ENCODE measurements around the gene CTSC.
"Not testable (repeated sequence)": the region's sequence is repeated elsewhere in the genome, so short reads cannot be mapped to it uniquely, and the experiment has no call there.

Gene CTSC

DNA sequence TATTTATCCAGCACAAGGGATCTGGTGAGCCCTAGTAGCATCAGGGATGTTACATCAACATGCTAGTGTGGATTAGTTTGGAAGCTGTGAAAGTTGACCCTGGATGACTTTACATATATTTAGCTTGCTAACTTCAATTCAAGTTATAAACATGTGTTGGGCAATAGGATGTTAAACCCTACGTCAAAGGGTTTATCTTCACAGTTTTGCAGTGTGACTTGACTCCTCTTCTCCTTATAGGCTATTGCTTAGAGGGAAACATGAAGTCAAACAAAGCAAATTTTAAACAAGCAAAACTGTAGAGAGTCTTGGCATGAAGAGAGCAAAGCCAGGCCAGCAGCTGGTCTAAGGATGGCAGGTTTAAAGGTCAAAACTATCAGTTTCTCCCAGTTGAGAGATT is 11.3 kb upstream of the CTSC start:
- DNase-seq, result no peak

GRCh38 chr11:88345949-88346348 is 8.4 kb upstream of the CTSC start:
- DNase-seq, result no peak

DNA sequence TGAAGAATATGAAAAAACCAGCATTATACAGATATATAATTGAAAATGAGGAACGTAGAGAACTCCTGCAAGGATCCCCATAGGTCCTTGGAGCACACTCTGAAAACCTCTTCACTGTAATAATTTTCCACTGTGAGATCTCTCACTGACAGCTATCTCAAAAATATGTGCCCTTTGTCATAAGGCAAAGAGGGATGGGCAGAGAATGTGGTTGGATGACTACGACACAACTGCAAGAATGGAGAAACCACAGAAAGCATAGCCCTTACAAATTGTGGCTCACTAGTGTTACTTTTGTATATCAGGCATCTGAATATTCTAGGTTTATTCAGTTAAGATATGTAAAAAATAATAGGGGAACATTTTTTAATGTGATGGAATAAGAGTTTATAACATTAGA is 7.9 kb upstream of the CTSC start:
- DNase-seq, result peak; percentile 46

- no peak for DNase-seq
Observed at GRCh38 chr11:88344869-88345268, 7.3 kb upstream of the CTSC start.

DNA sequence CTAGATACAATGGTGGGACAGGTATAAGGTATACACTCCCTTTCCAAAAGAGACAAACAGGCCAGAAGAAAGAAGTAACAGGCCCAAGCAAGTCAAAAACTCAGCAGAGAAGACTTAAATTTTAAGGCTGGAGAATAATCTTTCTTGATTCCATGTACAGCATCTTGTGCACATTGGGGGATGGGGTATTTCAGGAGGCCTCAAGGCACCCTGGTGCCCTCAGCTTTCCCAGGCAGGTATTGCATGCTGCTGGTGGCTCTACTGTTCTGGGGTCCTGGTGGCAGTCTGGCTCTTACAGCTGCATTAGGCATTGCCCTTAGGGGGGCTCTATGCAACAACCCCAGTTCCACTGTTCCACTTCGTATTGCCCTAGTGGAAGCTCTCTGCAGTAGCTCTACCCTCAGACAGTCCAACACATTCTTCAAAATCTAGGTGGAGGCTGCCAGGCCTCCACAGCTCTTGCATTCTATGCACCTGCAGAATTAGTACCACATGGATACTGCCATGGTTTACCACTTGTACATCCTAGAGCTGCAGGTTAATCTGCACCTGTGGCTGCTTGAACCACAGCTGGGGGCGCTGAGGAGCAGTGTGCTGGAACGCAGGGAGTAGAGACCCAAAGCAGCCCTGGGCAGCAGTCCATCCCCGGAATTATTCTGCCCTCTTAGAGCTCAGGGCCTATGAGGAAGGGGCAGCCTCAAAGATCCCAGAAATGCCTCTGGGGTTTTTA is 4.2 kb upstream of the CTSC start:
- DNase-seq, result no peak

DNA sequence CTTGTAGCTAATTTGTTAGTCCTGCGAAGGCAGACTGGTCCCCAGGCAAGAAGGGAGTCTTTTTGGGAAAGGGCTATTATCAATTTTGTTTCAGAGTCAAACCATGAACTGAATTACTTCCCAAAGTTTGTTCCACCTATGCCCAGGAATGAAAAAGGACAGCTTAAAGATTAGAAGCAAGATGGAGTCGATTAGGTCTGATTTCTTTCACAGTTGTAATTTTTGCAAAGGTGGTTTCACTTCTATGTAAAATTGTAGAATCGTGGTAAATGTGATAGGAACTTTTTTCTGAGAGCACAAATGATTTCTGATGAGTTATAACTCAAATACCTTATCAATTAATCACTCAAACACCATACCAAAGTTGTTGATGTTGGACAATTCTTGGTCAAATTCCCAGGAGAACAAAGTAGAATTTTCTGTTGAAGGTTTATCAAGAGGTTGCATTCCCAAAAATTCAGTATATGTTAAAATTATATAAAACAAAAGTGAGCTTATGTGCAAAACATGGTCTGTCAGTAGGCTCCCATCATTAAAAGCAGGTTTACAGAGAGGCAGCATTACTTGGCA is 2.9 kb upstream of the CTSC start:
- no peak for DNase-seq

- DNase-seq, result peak; percentile 76
Observed at GRCh38 chr11:88337987-88338668, 592 bp upstream of the CTSC start.

GRCh38 chr11:88335284-88335683 is 2.3 kb downstream of the CTSC start:
- DNase-seq, result no peak

DNA sequence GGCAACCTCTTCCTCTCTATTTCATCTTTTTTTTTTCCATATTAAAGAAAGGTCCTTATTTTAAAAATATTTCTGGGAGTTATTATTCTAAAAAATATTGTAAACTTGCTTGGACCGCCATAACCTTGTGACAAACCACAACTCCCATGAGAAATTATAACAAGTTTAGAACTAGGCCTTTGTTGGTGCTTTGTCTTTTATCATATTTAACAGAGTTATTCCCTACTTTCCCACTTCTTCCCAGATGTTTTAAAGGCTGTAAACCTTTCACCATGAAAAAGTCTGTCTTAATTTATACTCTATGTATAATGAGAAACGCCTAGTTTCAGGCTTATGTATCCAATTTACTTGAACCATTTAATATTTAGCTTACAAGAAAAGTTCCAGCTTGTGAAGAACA is 3.7 kb downstream of the CTSC start:
- no peak for DNase-seq

DNA sequence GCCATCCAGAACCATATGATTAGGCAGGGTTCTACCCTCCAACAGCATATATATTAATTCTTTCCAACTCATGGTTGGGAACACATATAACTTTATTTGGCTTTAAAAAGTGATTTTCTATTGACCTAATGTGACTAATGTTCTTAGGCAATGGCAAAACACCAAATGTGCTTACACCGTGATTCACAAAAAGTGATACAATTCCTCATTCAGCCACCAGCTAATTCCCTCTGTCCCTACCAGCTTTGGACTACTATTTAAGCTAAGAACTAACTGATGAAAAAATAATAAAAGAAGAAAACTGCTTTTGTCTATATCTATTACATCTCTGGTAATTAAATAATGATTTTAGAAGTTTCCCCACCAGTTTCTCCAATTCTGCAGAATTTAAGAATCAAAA is 4.7 kb downstream of the CTSC start:
- no peak for DNase-seq

DNA sequence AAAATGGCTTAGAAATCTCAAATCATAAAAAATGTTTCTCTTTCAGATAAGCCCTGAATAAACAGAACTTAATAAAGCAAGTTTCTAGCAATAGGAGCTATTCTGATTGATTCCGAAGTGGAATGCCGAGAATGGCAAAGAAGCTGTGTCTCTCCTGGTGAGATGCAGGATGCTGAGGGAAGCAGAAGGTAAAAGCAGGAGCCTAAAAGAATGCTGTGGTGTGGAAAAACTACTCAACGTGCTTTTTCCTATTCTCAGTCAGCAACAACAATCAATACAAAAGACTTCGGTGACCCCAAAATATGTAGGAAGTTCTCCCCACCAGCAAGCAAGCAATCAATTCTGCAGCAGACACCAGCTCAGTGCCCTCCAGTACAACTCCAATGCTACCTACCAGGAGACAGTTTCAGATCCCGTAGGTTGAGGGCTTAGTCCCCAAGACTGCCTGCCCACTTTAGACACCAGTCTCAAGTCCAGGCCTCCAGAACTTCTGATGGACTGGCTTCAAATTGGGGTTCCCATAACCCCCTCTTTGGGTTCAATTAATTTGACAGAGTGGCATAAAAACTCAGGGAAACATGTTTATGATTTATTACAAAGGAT is 6.6 kb downstream of the CTSC start:
- no peak for DNase-seq

DNA sequence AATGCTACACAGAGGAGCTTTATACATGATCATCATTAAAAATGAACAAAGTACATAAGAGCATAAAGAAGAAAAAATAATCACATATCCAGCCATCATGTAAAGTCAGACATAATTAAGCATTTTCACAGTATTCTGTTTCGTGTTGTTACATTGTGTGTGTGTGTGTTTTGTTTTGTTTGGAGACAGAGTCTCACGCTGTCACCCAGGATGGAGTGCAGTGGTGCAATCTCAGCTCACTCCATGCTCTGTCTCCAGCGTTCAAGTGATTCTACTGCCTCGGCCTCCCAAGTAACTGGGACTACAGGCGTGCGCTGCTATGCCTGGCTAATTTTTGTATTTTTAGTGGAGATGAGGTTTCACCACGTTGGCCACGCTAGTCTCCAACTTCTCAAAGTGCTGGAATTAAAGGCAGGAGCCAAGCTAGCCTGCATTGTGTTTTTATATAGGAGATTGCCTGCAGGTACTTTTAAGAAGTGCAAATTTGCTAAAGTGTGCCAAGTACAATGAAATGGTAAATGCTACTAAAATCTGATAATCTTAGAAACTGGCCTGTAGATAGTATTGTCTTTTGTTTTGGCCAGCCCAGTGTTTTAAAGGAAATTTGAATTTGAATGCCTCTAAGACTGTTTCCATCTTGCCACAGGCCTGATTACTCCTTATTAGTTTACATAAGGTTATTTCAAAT is 7.8 kb downstream of the CTSC start:
- no peak for DNase-seq

GRCh38 chr11:88327462-88328143 is 9.9 kb downstream of the CTSC start:
- DNase-seq, result no peak

DNA sequence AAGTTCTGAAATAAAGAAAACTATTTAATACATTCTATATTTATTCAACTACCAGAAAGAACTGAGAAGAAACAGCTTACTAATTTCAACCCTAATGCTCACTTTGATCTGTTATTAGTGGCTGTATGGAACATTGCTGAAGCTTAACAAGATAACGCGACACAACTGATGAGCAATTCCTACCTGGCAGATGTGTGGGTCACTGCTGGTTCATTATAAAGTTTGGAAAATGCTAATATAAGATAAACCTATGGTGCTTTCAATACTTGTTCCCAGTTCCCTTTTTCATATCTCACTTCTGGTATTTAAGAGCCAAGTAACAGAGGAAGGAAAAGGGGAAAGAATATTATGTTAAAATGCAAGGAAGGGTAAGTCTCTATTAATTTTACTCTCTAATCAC is 10.5 kb downstream of the CTSC start:
- DNase-seq, result no peak

GRCh38 chr11:88326099-88326498 is 11.4 kb downstream of the CTSC start:
- DNase-seq, result no peak

DNA sequence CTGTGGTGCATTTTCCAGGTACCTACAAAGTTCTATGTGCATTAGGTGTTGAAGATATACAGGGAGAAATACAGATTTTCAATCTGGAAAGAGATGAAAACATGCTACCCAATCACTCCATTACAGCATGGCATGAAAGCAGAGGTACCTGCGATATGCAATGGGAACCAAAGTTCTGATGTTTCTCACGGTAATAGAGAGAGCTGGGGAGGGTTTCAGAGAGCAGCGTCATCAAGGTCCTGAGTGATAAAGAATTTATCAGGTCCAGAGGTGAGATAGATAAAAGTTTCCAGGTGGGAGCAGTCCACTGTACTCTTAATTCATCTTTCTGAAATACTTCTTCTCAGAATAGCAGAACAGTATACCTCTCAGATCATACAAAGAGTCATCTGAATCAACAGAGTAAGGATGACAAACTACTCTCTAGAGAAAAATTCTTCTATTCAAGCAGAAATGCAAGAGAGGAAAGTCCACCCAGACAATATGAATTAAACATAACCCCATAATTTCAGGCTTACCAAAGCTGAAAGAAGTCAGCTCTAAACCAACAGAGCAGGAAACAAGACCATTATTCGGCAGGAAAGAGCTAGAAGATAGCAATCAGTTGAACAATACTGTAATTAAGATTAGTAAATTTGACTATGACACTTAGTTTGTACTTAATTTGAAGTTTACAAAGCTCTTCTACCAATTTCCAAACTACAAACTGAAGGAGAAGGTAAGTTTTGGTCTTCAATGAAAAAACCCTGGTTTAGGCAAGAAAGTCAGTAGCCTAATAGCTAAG is 12.8 kb downstream of the CTSC start:
- DNase-seq, result no peak

DNA sequence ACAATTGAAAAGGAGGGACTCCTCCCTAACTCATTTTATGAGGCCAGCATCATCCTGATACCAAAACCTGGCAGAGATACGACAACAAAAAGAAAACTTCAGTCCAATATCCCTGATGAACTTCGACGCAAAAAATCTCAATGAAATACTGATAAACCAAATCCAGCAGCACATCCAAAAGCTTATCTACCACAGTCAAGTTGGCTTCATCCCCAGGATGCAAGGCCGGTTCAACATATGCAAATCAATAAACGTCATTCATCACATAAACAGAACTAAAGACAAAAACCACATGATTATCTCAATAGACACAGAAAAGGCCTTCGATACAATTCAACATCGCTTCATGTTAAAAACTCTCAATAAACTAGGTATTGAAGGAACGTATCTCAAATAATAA is 14.7 kb downstream of the CTSC start:
- not testable (repeated sequence) for DNase-seq

DNA sequence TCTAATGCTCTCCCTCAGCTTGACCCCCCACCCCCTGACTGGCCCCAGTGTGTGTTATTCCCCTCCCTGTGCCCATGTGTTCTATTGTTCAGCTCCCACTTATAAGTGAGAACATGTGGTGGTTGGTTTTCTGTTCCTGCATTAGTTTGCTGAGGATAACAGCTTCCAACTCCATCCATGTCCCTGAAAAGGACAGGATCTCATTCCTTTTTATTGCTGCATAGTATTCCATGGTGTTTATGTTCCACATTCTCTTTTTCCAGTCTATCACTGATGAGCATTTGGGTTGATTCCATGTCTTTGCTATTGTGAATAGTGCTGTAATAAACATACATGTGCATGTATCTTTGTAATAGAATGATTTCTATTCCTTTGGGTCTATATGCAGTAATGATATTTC is 16.1 kb downstream of the CTSC start:
- not testable (repeated sequence) for DNase-seq

- DNase-seq, result no peak
Observed at GRCh38 chr11:88320149-88320559, 17.4 kb downstream of the CTSC start.

DNA sequence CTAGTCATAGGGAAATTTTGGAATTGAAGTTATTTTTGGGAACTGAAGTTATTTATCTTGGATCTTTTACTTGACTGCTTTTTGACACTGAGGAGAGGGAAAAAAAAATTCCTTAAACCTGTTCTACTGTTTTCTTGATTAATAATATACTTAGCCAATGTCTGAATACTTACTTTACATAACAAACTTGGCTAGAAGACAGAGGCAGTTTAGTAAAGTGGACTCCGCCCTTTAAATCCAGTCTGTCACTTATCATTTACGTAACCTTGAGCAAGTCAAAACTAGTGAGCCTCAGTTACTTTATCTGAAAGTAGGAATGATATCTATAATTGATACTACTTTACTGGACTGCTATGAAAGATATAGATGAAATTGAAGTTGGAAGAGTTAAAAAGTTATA is 19.5 kb downstream of the CTSC start:
- DNase-seq, result no peak

DNA sequence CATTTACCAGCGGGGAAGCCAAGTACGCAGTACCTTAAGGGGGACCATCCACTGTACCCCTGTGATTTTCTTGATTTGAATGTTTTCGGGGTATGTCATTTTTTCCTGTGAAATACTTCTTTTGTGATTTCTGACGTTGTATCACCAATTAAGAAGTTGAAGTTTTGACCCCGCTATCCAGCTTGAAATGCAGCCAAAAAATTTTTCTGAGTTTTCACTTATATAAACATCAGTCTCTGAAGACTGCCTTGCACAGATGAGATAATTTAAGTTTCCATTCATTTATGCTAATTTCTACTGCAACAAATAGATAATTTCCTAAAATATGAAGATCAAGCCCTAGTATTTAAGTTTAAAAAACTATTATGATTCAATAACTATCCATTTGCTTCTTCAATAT is 20.0 kb downstream of the CTSC start:
- DNase-seq, result no peak

DNA sequence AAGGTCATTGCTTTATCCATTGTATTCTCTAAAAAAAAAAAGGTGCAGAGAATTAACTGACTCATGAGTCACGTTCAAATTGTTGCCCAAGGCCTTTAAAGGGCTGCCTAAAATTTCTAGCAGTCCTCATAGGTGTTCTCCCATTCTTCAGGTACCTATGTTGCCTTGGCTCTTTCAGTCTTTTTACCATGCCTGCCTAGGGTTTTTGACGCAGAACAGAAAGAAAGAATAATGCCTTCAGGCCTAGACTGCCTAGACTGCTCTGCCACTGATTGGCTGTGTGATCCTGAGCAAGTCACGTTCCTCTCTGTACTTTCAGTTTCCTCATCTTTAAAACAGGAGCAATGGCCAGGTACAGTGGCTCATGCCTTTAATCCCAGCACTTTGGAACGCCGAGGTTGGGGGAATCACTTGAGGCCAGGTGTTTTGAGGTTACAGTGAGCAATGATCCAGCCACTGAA is 21.5 kb downstream of the CTSC start:
- no peak for DNase-seq
